T-helper 2 cell (primary cell): ENCODE data around the gene HTD2.

Experiments used
- DNase-seq, 5 experiments: peaks; one replicate each; pipeline versions ENCODE4 v3.0.0 to v3.0.0-alpha.2; 2012 to 2022

Gene HTD2

GRCh38 chr3:58292866-58293265, 13.5 kb upstream of the HTD2 start:
- DNase-seq: no peak

- no peak for DNase-seq
Measured at GRCh38 chr3:58293516-58293915, 12.8 kb upstream of the HTD2 start.

- no peak for DNase-seq
Measured at GRCh38 chr3:58296269-58296668, 10.1 kb upstream of the HTD2 start.

GRCh38 chr3:58296843-58297242, 9.5 kb upstream of the HTD2 start:
- DNase-seq: no peak

- no peak for DNase-seq
Measured at GRCh38 chr3:58298190-58298589, 8.1 kb upstream of the HTD2 start.

- no peak for DNase-seq
Measured at GRCh38 chr3:58299075-58299474, 7.2 kb upstream of the HTD2 start.

- no peak for DNase-seq
Measured at GRCh38 chr3:58299839-58300516, 6.3 kb upstream of the HTD2 start.

- peak in 4 of 5 experiments; percentile 7 to 81 (median 32) for DNase-seq
Measured at GRCh38 chr3:58307639-58308215, 1.4 kb downstream of the HTD2 start.

- no peak for DNase-seq
Measured at GRCh38 chr3:58308728-58309127, 2.4 kb downstream of the HTD2 start.

- DNase-seq: no peak
Measured at GRCh38 chr3:58317811-58318210, 11.5 kb downstream of the HTD2 start.

- DNase-seq: no peak
Measured at GRCh38 chr3:58321791-58322190, 15.5 kb downstream of the HTD2 start.

- DNase-seq: no peak
Measured at GRCh38 chr3:58322793-58323192, 16.5 kb downstream of the HTD2 start.

- no peak for DNase-seq
Measured at GRCh38 chr3:58323529-58324390, 17.4 kb downstream of the HTD2 start.

GRCh38 chr3:58324391-58325390, 18.4 kb downstream of the HTD2 start:
- DNase-seq: peak in 1 of 5 experiments; percentile 73

GRCh38 chr3:58325525-58325992, 19.2 kb downstream of the HTD2 start:
- DNase-seq: no peak

- DNase-seq: no peak
Measured at GRCh38 chr3:58326267-58326900, 20.1 kb downstream of the HTD2 start.

- no peak for DNase-seq
Measured at GRCh38 chr3:58329150-58329921, 23.0 kb downstream of the HTD2 start.

- DNase-seq: no peak
Measured at GRCh38 chr3:58329922-58330413, 23.6 kb downstream of the HTD2 start.

- no peak for DNase-seq
Measured at GRCh38 chr3:58331593-58332152, 25.4 kb downstream of the HTD2 start.

GRCh38 chr3:58332575-58333188, 26.4 kb downstream of the HTD2 start, which contains the start of gene PXK:
PXK (plus strand) TSS chr3:58332892; CDS start chr3:58332989, 97 bp downstream.
- DNase-seq: peak; percentile 67 to 90 (median 71)
